Stimulated activated CD4-positive, alpha-beta T cell treated with anti-CD3 and anti-CD28 coated beads, Interleukin-15, amount 100 ng/mL, for 48 hours (primary cell): ENCODE results near the gene BCKDHB.
"Not testable (repeated sequence)": the region's sequence is repeated elsewhere in the genome, so short reads cannot be mapped to it uniquely, and the experiment has no call there.

ENCODE experiments used
- DNase-seq, 2 donors: peaks; one replicate each; pipeline ENCODE4 v3.0.0-alpha.2; 2020; ENCODE audit warnings: low read depth in 2 of 2

BCKDHB gene

GRCh38 chr6:80106418-80107235, at the start of gene BCKDHB:
BCKDHB (plus strand) TSS chr6:80106671; CDS start chr6:80106694, 23 bp downstream.
- DNase-seq = peak; percentile 96 to 97

- no peak for DNase-seq
These were observed 45.7 kb upstream of the BCKDHB start for GRCh38 chr6:80060774-80061173.

GRCh38 chr6:80068146-80068545, 38.3 kb upstream of the BCKDHB start:
- DNase-seq = not testable (repeated sequence)

GRCh38 chr6:80070431-80070830, 36.0 kb upstream of the BCKDHB start:
- DNase-seq = not testable (repeated sequence)

- DNase-seq = no peak
These were observed 29.4 kb upstream of the BCKDHB start for GRCh38 chr6:80077067-80077466.

- no peak for DNase-seq
These were observed 17.8 kb upstream of the BCKDHB start for GRCh38 chr6:80088637-80089036.

- no peak for DNase-seq
These were observed 15.0 kb upstream of the BCKDHB start for GRCh38 chr6:80091506-80091905.

- DNase-seq = no peak
These were observed 12.5 kb upstream of the BCKDHB start for GRCh38 chr6:80094017-80094416.

- no peak for DNase-seq
These were observed 10.9 kb upstream of the BCKDHB start for GRCh38 chr6:80095600-80095999.

GRCh38 chr6:80098392-80098791, 8.1 kb upstream of the BCKDHB start:
- DNase-seq = no peak

GRCh38 chr6:80104520-80104919, 2.0 kb upstream of the BCKDHB start:
- DNase-seq = no peak

GRCh38 chr6:80105972-80106417, 476 bp upstream of the BCKDHB start:
- no peak for DNase-seq

- not testable (repeated sequence) for DNase-seq
These were observed 16.1 kb downstream of the BCKDHB start for GRCh38 chr6:80122576-80122975.

GRCh38 chr6:80126657-80127345, 20.3 kb downstream of the BCKDHB start:
- no peak for DNase-seq

- DNase-seq = no peak
These were observed 23.0 kb downstream of the BCKDHB start for GRCh38 chr6:80129485-80129884.

GRCh38 chr6:80133020-80133419, 26.5 kb downstream of the BCKDHB start:
- peak in 1 of 2 donors; percentile 5 for DNase-seq

GRCh38 chr6:80134065-80134464, 27.6 kb downstream of the BCKDHB start:
- no peak for DNase-seq

GRCh38 chr6:80142586-80142985, 36.1 kb downstream of the BCKDHB start:
- no peak for DNase-seq

GRCh38 chr6:80143419-80143937, 37.0 kb downstream of the BCKDHB start:
- DNase-seq = no peak

GRCh38 chr6:80144753-80145315, 38.4 kb downstream of the BCKDHB start:
- DNase-seq = no peak

- DNase-seq = no peak
These were observed 39.0 kb downstream of the BCKDHB start for GRCh38 chr6:80145509-80145908.

GRCh38 chr6:80145921-80146320, 39.5 kb downstream of the BCKDHB start:
- no peak for DNase-seq
